OCI-LY1 (cell line): ENCODE results near the gene IGFN1.

ENCODE experiments used
- H2AFZ ChIP-seq: fragments of 200-600 bp; sonication (generic), shearing (Covaris generic); 2 replicates; pipeline ENCODE4 v1.6.0; 2014; ENCODE audit warnings: antibody characterized with exemption, mild to moderate bottlenecking, low read length
- H3F3A ChIP-seq: fragments of 200-600 bp; sonication (generic), shearing (Covaris generic); 2 replicates; pipeline ENCODE4 v1.6.0; 2014; ENCODE audit warnings: mild to moderate bottlenecking, antibody characterized with exemption, low read length, moderate library complexity; ENCODE audit not compliant: insufficient read depth
- H3K27ac ChIP-seq: fragments of 200-600 bp; sonication (generic); 2 replicates; pipeline ENCODE4 v1.5.1; 2014; ENCODE audit warnings: low read length, mixed run types, mild to moderate bottlenecking, low read depth; ENCODE audit not compliant: poor library complexity, severe bottlenecking
- H3K27me3 ChIP-seq: fragments of 200-600 bp; sonication (generic); 2 replicates; pipeline ENCODE4 v1.6.0; 2014; ENCODE audit warnings: antibody characterized with exemption, mild to moderate bottlenecking, low read length, moderate library complexity; ENCODE audit not compliant: insufficient read depth
- H3K36me3 ChIP-seq: fragments of 200-600 bp; sonication (generic); 2 replicates; pipeline ENCODE4 v1.6.1; 2014; ENCODE audit warnings: mild to moderate bottlenecking, antibody characterized with exemption, low read length, moderate library complexity, mixed read lengths; ENCODE audit not compliant: insufficient read depth
- H3K4me1 ChIP-seq: fragments of 200-600 bp; sonication (generic); 2 replicates; pipeline ENCODE4 v1.5.1; 2014; ENCODE audit warnings: mild to moderate bottlenecking, low read length, moderate library complexity; ENCODE audit not compliant: insufficient read depth, severe bottlenecking
- H3K4me2 ChIP-seq: fragments of 200-600 bp; sonication (generic), shearing (Covaris generic); 2 replicates; pipeline ENCODE4 v1.6.1; 2014; ENCODE audit warnings: low read length
- H3K4me3 ChIP-seq: fragments of 200-600 bp; sonication (generic); 2 replicates; pipeline ENCODE4 v1.5.1; 2014; ENCODE audit warnings: low read length, low read depth, mild to moderate bottlenecking, mixed read lengths; ENCODE audit not compliant: poor library complexity, severe bottlenecking
- H3K79me2 ChIP-seq: fragments of 200-600 bp; shearing (Covaris generic); 2 replicates; pipeline ENCODE4 v1.6.1; 2016; ENCODE audit warnings: mixed run types, low read length, mixed read lengths; ENCODE audit not compliant: insufficient read depth
- H3K9ac ChIP-seq: fragments of 200-600 bp; sonication (generic), shearing (Covaris generic); 2 replicates; pipeline ENCODE4 v1.6.1; 2014; ENCODE audit warnings: mild to moderate bottlenecking, low read length, mixed read lengths
- H3K9me2 ChIP-seq: fragments of 200-600 bp; sonication (generic), shearing (Covaris generic); 2 replicates; pipeline ENCODE4 v1.6.1; 2014; ENCODE audit warnings: low read depth, mild to moderate bottlenecking, low read length, mixed read lengths
- H3K9me3 ChIP-seq: fragments of 200-600 bp; shearing (Covaris generic); 2 replicates; pipeline ENCODE4 v1.6.1; 2014; ENCODE audit warnings: low read length, mixed read lengths
- H4K20me1 ChIP-seq: fragments of 200-600 bp; sonication (generic), shearing (Covaris generic); 2 replicates; pipeline ENCODE4 v1.6.0; 2016; ENCODE audit warnings: mild to moderate bottlenecking, low read length; ENCODE audit not compliant: insufficient read depth
- EZH2 ChIP-seq: fragments of 200-600 bp; sonication (generic), shearing (Covaris generic); IDR thresholded peaks from 2 replicates; pipeline ENCODE4 v1.8.0; 2017; ENCODE audit warnings: borderline replicate concordance, mixed run types, mild to moderate bottlenecking, antibody characterized with exemption, low read length, moderate library complexity, mixed read lengths
- TF ChIP-seq, protein P1 (sequence below): fragments of 200-600 bp; sonication (generic), shearing (Covaris generic); IDR thresholded peaks from 2 replicates; pipeline ENCODE4 v1.5.1; 2017; ENCODE audit warnings: mild to moderate bottlenecking, antibody characterized with exemption, low read length, moderate library complexity, mixed read lengths

The IGFN1 gene

DNA sequence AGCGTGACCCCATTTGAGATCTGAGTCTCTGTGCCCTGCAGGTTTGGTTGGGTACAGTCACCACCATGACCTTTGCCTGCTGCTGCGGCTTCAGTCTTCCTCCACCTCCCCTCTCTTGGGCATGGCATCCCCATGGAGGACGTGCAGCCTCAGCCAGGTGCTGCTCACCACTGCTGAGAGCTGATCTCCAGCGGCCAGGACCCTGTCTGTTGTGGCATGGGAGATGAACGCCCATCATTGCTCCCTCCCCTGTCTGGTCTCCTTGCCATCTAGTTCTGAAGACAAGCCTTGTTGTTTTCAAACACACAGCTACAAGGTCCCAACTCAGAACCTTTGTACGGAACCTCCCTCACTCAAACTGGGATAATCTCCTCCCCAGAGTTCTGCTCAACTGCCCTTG, 73.4 kb downstream of the IGFN1 start:
- Histone ChIP-seq H3F3A (no peaks in the 10 kb centered on the region), H2AFZ (no peak overlapping the region), H3K36me3 (no peaks in the 10 kb centered on the region), H3K4me2 (no peak overlapping the region), H3K27ac (no peak overlapping the region), H3K9me2 (no peaks in the 10 kb centered on the region), H3K9me3 (no peaks in the 10 kb centered on the region), H4K20me1 (no peaks in the 10 kb centered on the region), H3K4me1 (no peaks in the 10 kb centered on the region), H3K27me3 (no peaks in the 10 kb centered on the region), H3K9ac (no peak overlapping the region), H3K79me2 (no peaks in the 10 kb centered on the region), H3K4me3 (no peak overlapping the region)
- TF ChIP-seq, protein P1, sequence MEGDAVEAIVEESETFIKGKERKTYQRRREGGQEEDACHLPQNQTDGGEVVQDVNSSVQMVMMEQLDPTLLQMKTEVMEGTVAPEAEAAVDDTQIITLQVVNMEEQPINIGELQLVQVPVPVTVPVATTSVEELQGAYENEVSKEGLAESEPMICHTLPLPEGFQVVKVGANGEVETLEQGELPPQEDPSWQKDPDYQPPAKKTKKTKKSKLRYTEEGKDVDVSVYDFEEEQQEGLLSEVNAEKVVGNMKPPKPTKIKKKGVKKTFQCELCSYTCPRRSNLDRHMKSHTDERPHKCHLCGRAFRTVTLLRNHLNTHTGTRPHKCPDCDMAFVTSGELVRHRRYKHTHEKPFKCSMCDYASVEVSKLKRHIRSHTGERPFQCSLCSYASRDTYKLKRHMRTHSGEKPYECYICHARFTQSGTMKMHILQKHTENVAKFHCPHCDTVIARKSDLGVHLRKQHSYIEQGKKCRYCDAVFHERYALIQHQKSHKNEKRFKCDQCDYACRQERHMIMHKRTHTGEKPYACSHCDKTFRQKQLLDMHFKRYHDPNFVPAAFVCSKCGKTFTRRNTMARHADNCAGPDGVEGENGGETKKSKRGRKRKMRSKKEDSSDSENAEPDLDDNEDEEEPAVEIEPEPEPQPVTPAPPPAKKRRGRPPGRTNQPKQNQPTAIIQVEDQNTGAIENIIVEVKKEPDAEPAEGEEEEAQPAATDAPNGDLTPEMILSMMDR = no peak
- no peak for TF ChIP-seq EZH2

- Histone ChIP-seq H3K27ac (no peak overlapping the region), H3K79me2 (no peaks in the 10 kb centered on the region), H3K4me3 (no peak overlapping the region), H3K9me2 (no peaks in the 10 kb centered on the region), H3F3A (no peaks in the 10 kb centered on the region), H3K4me2 (no peak overlapping the region), H3K36me3 (no peaks in the 10 kb centered on the region), H3K9me3 (no peaks in the 10 kb centered on the region), H2AFZ (no peak overlapping the region), H3K9ac (no peak overlapping the region), H3K4me1 (no peaks in the 10 kb centered on the region), H3K27me3 (no peaks in the 10 kb centered on the region), H4K20me1 (no peaks in the 10 kb centered on the region)
- TF ChIP-seq, protein P1 = no peak
- no peak for TF ChIP-seq EZH2
Observed at GRCh38 chr1:201264554-201264953, 73.9 kb downstream of the IGFN1 start.

- no peak overlapping the region for H3K4me2 ChIP-seq
- no peaks in the 10 kb centered on the region for H3F3A ChIP-seq
- H3K4me1 ChIP-seq = no peaks in the 10 kb centered on the region
- H3K27ac ChIP-seq = no peak overlapping the region
- H3K27me3 ChIP-seq = no peaks in the 10 kb centered on the region
- no peaks in the 10 kb centered on the region for H4K20me1 ChIP-seq
- no peaks in the 10 kb centered on the region for H3K36me3 ChIP-seq
- no peaks in the 10 kb centered on the region for H3K9me2 ChIP-seq
- H3K9me3 ChIP-seq = no peaks in the 10 kb centered on the region
- H3K4me3 ChIP-seq = no peak overlapping the region
- H2AFZ ChIP-seq = no peak overlapping the region
- TF ChIP-seq, protein P1 = no peak
- no peak for TF ChIP-seq EZH2
- H3K79me2 ChIP-seq = no peaks in the 10 kb centered on the region
- H3K9ac ChIP-seq = no peak overlapping the region
Observed at GRCh38 chr1:201265756-201266155, 75.1 kb downstream of the IGFN1 start.
